Bone marrow (tissue), 2 donors: Measurements from ENCODE around the gene PRR33.
"Not testable (repeated sequence)": the region's sequence is repeated elsewhere in the genome, so short reads cannot be mapped to it uniquely, and the experiment has no call there.

Experiments
- DNase-seq, 2 donors: peaks; one replicate each; lab custom pipeline; 2025; lab: John Stamatoyannopoulos, UW

The PRR33 gene

GRCh38 chr11:1891831-1892115 is at the start of gene PRR33:
TSS of gene PRR33 (minus strand) at chr11:1891895. CDS start at chr11:1890584, 1,311 bp downstream.
- no peak for DNase-seq

- not testable (repeated sequence) for DNase-seq
Measured at GRCh38 chr11:1939788-1940187, 48.1 kb upstream of the PRR33 start.

GRCh38 chr11:1939006-1939625 is 47.4 kb upstream of the PRR33 start:
- DNase-seq, result peak in 1 of 2 donors; percentile 21

- DNase-seq, result no peak
Measured at GRCh38 chr11:1938343-1939005, 46.8 kb upstream of the PRR33 start.

GRCh38 chr11:1937616-1938342 is 46.1 kb upstream of the PRR33 start:
- no peak for DNase-seq

GRCh38 chr11:1936781-1937615 is 45.3 kb upstream of the PRR33 start:
- no peak for DNase-seq

- DNase-seq, result no peak
Measured at GRCh38 chr11:1936072-1936780, 44.5 kb upstream of the PRR33 start.

- no peak for DNase-seq
Measured at GRCh38 chr11:1935156-1936071, 43.7 kb upstream of the PRR33 start.

- no peak for DNase-seq
Measured at GRCh38 chr11:1934335-1935155, 42.9 kb upstream of the PRR33 start.

GRCh38 chr11:1933416-1934334 is 42.0 kb upstream of the PRR33 start:
- DNase-seq, result no peak

GRCh38 chr11:1932681-1933080 is 41.0 kb upstream of the PRR33 start:
- no peak for DNase-seq

- DNase-seq, result no peak
Measured at GRCh38 chr11:1932105-1932480, 40.4 kb upstream of the PRR33 start.

GRCh38 chr11:1931341-1932104 is 39.8 kb upstream of the PRR33 start:
- DNase-seq, result no peak

GRCh38 chr11:1930462-1930830 is 38.8 kb upstream of the PRR33 start:
- no peak for DNase-seq

GRCh38 chr11:1929621-1930461 is 38.1 kb upstream of the PRR33 start:
- no peak for DNase-seq

- DNase-seq, result no peak
Measured at GRCh38 chr11:1928891-1929541, 37.3 kb upstream of the PRR33 start.

- DNase-seq, result no peak
Measured at GRCh38 chr11:1928470-1928890, 36.8 kb upstream of the PRR33 start.
